Endothelial cell of coronary artery (primary cell): ENCODE data around the gene HMG20B. TPM values are rescaled to one million over a fixed set of nuclear protein-coding genes. Genes with fewer than 3 reads are reported as not detected.

Source experiments
- total RNA-seq: library from RNA; depleted of rRNA; stranded (reverse); fragments of >200 nt; gene quantifications from 2 replicates; pipeline ENCODE4 v1.2.3, GENCODE V29; 2014

Gene HMG20B
- 77.0 and 78.4 TPM in 2 replicates for total RNA-seq

GRCh38 chr19:3572855-3573161 is at the start of gene HMG20B:
Gene HMG20B, plus strand, starts transcription at chr19:3572944. Its CDS starts 366 bp downstream, at chr19:3573310.

GRCh38 chr19:3538965-3539755 is 33.6 kb upstream of the HMG20B start, which contains the start of gene TEKTIP1:
Gene TEKTIP1, plus strand, starts transcription at chr19:3539174. Its CDS starts 4 bp downstream, at chr19:3539178.

GRCh38 chr19:3557461-3558248 is 15.1 kb upstream of the HMG20B start, which contains the start of gene MFSD12:
Gene MFSD12, minus strand, starts transcription at chr19:3557586. Its CDS starts 183 bp downstream, at chr19:3557403.

GRCh38 chr19:3585301-3586126 is 12.8 kb downstream of the HMG20B start, which contains the start of gene GIPC3:
Gene GIPC3, plus strand, starts transcription at chr19:3585478. Its CDS starts 120 bp downstream, at chr19:3585598.

GRCh38 chr19:3606690-3607289 is 34.0 kb downstream of the HMG20B start, which contains the start of gene TBXA2R:
Gene TBXA2R, minus strand, starts transcription at chr19:3606875. Its CDS starts 6,241 bp downstream, at chr19:3600634.

GRCh38 chr19:3626473-3627350 is 54.0 kb downstream of the HMG20B start, which contains the start of gene CACTIN:
Gene CACTIN, minus strand, starts transcription at chr19:3626790. Its CDS starts 28 bp downstream, at chr19:3626762.

Other genes with a start within 250 kb of the HMG20B start
- gene NFIC, start 206.4 kb upstream of the HMG20B start, total RNA-seq, result 24.3 and 43.8 TPM in 2 replicates
- not detected in 2 replicates for gene SMIM24, start 92.4 kb upstream of the HMG20B start, total RNA-seq
- not detected in 2 replicates for gene SMIM44, start 89.5 kb upstream of the HMG20B start, total RNA-seq
- gene DOHH, start 72.3 kb upstream of the HMG20B start, total RNA-seq, result 11.4 and 14.6 TPM in 2 replicates
- 40.9 and 42.4 TPM in 2 replicates for gene FZR1, start 66.6 kb upstream of the HMG20B start, total RNA-seq
- gene TEKTIP1, start 33.8 kb upstream of the HMG20B start, total RNA-seq, result not detected in 2 replicates
- gene MFSD12, start 15.4 kb upstream of the HMG20B start, total RNA-seq, result 67.7 and 122 TPM in 2 replicates
- gene GIPC3, start 12.5 kb downstream of the HMG20B start, total RNA-seq, result 0.19 and 0.27 TPM in 2 replicates
- gene TBXA2R, start 33.9 kb downstream of the HMG20B start, total RNA-seq, result 0.63 and 1.2 TPM in 2 replicates
- 31.2 and 34.4 TPM in 2 replicates for gene CACTIN, start 53.8 kb downstream of the HMG20B start, total RNA-seq
- 17.5 and 34.1 TPM in 2 replicates for gene PIP5K1C, start 127.5 kb downstream of the HMG20B start, total RNA-seq
- not detected in 2 replicates for gene TJP3, start 135.4 kb downstream of the HMG20B start, total RNA-seq
- gene APBA3, start 188.7 kb downstream of the HMG20B start, total RNA-seq, result 13.8 and 19.8 TPM in 2 replicates
- gene MRPL54, start 189.7 kb downstream of the HMG20B start, total RNA-seq, result 49.8 and 52.0 TPM in 2 replicates
- gene RAX2, start 199.3 kb downstream of the HMG20B start, total RNA-seq, result not detected in 2 replicates
- not detected in 2 replicates for gene MATK, start 213.4 kb downstream of the HMG20B start, total RNA-seq